Keratinocyte (primary cell): Measurements from ENCODE around the gene TPM2. TPM values are rescaled to one million over a fixed set of nuclear protein-coding genes. Genes with fewer than 3 reads are reported as not detected.

Experiments
- DNase-seq: peaks from one replicate; pipeline ENCODE4 v3.0.0-alpha.2; 2011; ENCODE audit warnings: low read depth, missing footprints, low spot score
- FAIRE-seq: peaks from 2 replicates; lab custom pipeline; 2011; peaks lifted over from hg19 to GRCh38; lab: Jason Lieb, UNC
- H2AFZ ChIP-seq: 2 replicates; pipeline ENCODE4 v1.6.0; 2012; ENCODE audit warnings: low read length, control low read depth, inconsistent platforms; ENCODE audit not compliant: control insufficient read depth
- H3K27ac ChIP-seq: 2 replicates; pipeline ENCODE4 v1.5.1; 2011; ENCODE audit warnings: low read length; ENCODE audit not compliant: control insufficient read depth, insufficient read depth
- H3K27me3 ChIP-seq: 3 replicates; pipeline ENCODE4 v1.6.0; 2011; ENCODE audit warnings: low read length; ENCODE audit not compliant: control insufficient read depth, insufficient read depth; ENCODE audit errors: extremely low read depth
- H3K36me3 ChIP-seq, 2 experiments: 2 replicates in 1 of 2; 3 replicates in 1 of 2; pipeline ENCODE4 v1.5.1; 2011; ENCODE audit warnings: low read length in 2 of 2, mild to moderate bottlenecking in 1 of 2; ENCODE audit not compliant: control insufficient read depth in 2 of 2, insufficient read depth in 2 of 2; ENCODE audit errors: extremely low read depth in 1 of 2
- H3K4me1 ChIP-seq: 3 replicates; pipeline ENCODE4 v1.5.1; 2011; ENCODE audit warnings: low read length; ENCODE audit not compliant: control insufficient read depth, insufficient read depth; ENCODE audit errors: extremely low read depth
- H3K4me2 ChIP-seq: 3 replicates; pipeline ENCODE4 v1.6.0; 2011; ENCODE audit warnings: low read depth, low read length; ENCODE audit not compliant: control insufficient read depth, insufficient read depth; ENCODE audit errors: extremely low read depth
- H3K4me3 ChIP-seq, 3 experiments: fragments of 200-600 bp in 1 of 3; sonication (generic) in 1 of 3; 2 replicates in 2 of 3; 3 replicates in 1 of 3; pipeline ENCODE4 v1.5.1; 2011 to 2016; ENCODE audit warnings: low read length in 3 of 3, mild to moderate bottlenecking in 3 of 3, control low read depth in 2 of 3, inconsistent platforms in 1 of 3, low read depth in 1 of 3, mixed read lengths in 1 of 3, mixed run types in 1 of 3, moderate library complexity in 1 of 3; ENCODE audit not compliant: control insufficient read depth in 2 of 3, insufficient read depth in 2 of 3; ENCODE audit errors: extremely low read depth in 1 of 3
- H3K79me2 ChIP-seq: 2 replicates; pipeline ENCODE4 v1.6.0; 2012; ENCODE audit warnings: low read length; ENCODE audit not compliant: control insufficient read depth, insufficient read depth
- H3K9ac ChIP-seq: 3 replicates; pipeline ENCODE4 v1.6.0; 2011; ENCODE audit warnings: low read length; ENCODE audit not compliant: control insufficient read depth, insufficient read depth; ENCODE audit errors: extremely low read depth
- H3K9me1 ChIP-seq: 3 replicates; pipeline ENCODE4 v1.6.0; 2011; ENCODE audit warnings: low read length; ENCODE audit not compliant: control insufficient read depth, insufficient read depth; ENCODE audit errors: extremely low read depth
- H3K9me3 ChIP-seq: 2 replicates; pipeline ENCODE4 v1.5.1; 2012; ENCODE audit warnings: low read depth, low read length; ENCODE audit not compliant: control insufficient read depth
- H4K20me1 ChIP-seq: 3 replicates; pipeline ENCODE4 v1.6.0; 2011; ENCODE audit warnings: low read length; ENCODE audit not compliant: control insufficient read depth, insufficient read depth; ENCODE audit errors: extremely low read depth
- CTCF ChIP-seq, 3 experiments: IDR thresholded peaks in 1 of 3; conservative IDR thresholded peaks in 1 of 3; optimal IDR thresholded peaks in 1 of 3; 2 replicates in 2 of 3; 3 replicates in 1 of 3; pipeline versions ENCODE3 to v1.5.1; 2011; ENCODE audit warnings: low read length in 3 of 3, mild to moderate bottlenecking in 3 of 3, moderate library complexity in 2 of 3, control low read depth in 1 of 3, inconsistent platforms in 1 of 3; ENCODE audit not compliant: insufficient read depth in 2 of 3; ENCODE audit errors: extremely low read depth in 1 of 3
- EZH2 ChIP-seq: IDR thresholded peaks from one replicate; pipeline ENCODE4 v1.6.1; 2012; ENCODE audit warnings: inconsistent platforms, mild to moderate bottlenecking, low read length, moderate library complexity
- dilution Hi-C: fragments of 300-500 bp; cut with MboI; formaldehyde crosslinking; loops from one replicate; pipeline ENCODE4 v1.7.0; 2020; ENCODE audit warnings: low sequenced_read_pairs; ENCODE audit not compliant: extremely low pct_ligation_motif_present
- polyA plus RNA-seq, 5 experiments: library from polyadenylated mRNA; depleted of rRNA in 3 of 5; stranded (reverse) in 3 of 5; stranded (forward) in 1 of 5; unstranded in 1 of 5; fragments of >200 nt; gene quantifications; 1 replicate in 1 of 5; 2 replicates in 3 of 5; 3 replicates in 1 of 5; pipeline versions ENCODE4 v1.2.1 to v1.2.3, GENCODE V29; 2011 to 2012; ENCODE audit warnings: missing spikeins in 2 of 5, low read depth in 1 of 5, low replicate concordance in 1 of 5

Gene TPM2
- polyA plus RNA-seq, 1 donor (not counting 4 experiments of a cell fraction or from before 2014, with no cell fraction given) = 53.1 TPM

- H2AFZ ChIP-seq = no peak overlapping the region
- no peaks in the 10 kb centered on the region for H3K9me3 ChIP-seq
- H3K4me3 ChIP-seq = no peak overlapping the region
- H3K9ac ChIP-seq = no peak overlapping the region
- TF ChIP-seq EZH2 (no peak), CTCF (optimal IDR thresholded peaks at IDR 0.05 in 1 of 3, IDR thresholded peaks at IDR 0.05 in 1 of 3, conservative IDR thresholded peaks at IDR 0.05 in 1 of 3; ENCODE audit: extremely low read depth in 1 of 3, insufficient read depth in 2 of 3, low read length in 3 of 3) (no peak)
- H3K27me3 ChIP-seq = no peaks in the 10 kb centered on the region
- peaks cover 13% of the 10 kb centered on the region for H4K20me1 ChIP-seq
- H3K9me1 ChIP-seq = no peaks in the 10 kb centered on the region
- dilution Hi-C loops = no loop called here
- H3K4me2 ChIP-seq = no peak overlapping the region
- H3K27ac ChIP-seq = no peak overlapping the region
- peaks cover 32% of the 10 kb centered on the region for H3K79me2 ChIP-seq
- no peak for FAIRE-seq
- DNase-seq = no peak
- H3K4me1 ChIP-seq = peaks cover 14% of the 10 kb centered on the region
- H3K36me3 ChIP-seq = peaks cover 60 to 66% of the 10 kb centered on the region in 2 experiments
Measured at GRCh38 chr9:35723426-35723825, 33.7 kb upstream of the TPM2 start.

GRCh38 chr9:35719546-35719945 is 29.8 kb upstream of the TPM2 start:
- no peaks in the 10 kb centered on the region for H3K9me1 ChIP-seq
- H3K27me3 ChIP-seq = no peaks in the 10 kb centered on the region
- H3K4me2 ChIP-seq = no peak overlapping the region
- no peak overlapping the region for H3K27ac ChIP-seq
- H2AFZ ChIP-seq = no peak overlapping the region
- no peak overlapping the region for H3K4me3 ChIP-seq
- H3K9me3 ChIP-seq = no peaks in the 10 kb centered on the region
- peaks cover 82 to 91% of the 10 kb centered on the region in 2 experiments for H3K36me3 ChIP-seq
- FAIRE-seq (no peak), DNase-seq (no peak)
- peaks cover 4% of the 10 kb centered on the region for H3K4me1 ChIP-seq
- no peak overlapping the region for H3K9ac ChIP-seq
- dilution Hi-C loops = no loop called here
- no peak for TF ChIP-seq CTCF (optimal IDR thresholded peaks at IDR 0.05 in 1 of 3, IDR thresholded peaks at IDR 0.05 in 1 of 3, conservative IDR thresholded peaks at IDR 0.05 in 1 of 3; ENCODE audit: extremely low read depth in 1 of 3, insufficient read depth in 2 of 3, low read length in 3 of 3)
- no peak for TF ChIP-seq EZH2
- H3K79me2 ChIP-seq = peaks cover 3% of the 10 kb centered on the region
- H4K20me1 ChIP-seq = no peaks in the 10 kb centered on the region
